ENCODE results near the gene EEF1G. TPM values are rescaled to one million over a fixed set of nuclear protein-coding genes. Genes with fewer than 3 reads are reported as not detected.

EEF1G gene
- total and polyA plus RNA-seq, 2 of the 13 experiments (the other 11 are each of a cell fraction or from before 2014, with no cell fraction given), result 1,787 to 2,144 TPM

GRCh38 chr11:62601372-62602140 lies 27.9 kb upstream of the EEF1G start, which contains the start of gene MTA2 (continued):
- TF ChIP-seq THAP7 (CRISPR knock-in tag; IDR thresholded peaks at IDR 0.05) (peak; percentile 75; the same call in 1 of the 2 replicates), SUZ12 (IDR thresholded peaks at IDR 0.05; ENCODE audit: low read depth, low read length) (no peak), ZNF746 (CRISPR knock-in tag; IDR thresholded peaks at IDR 0.05) (no peak), TARDBP (CRISPR knock-in tag; IDR thresholded peaks at IDR 0.05) (no peak), NCOA1 (CRISPR knock-in tag; IDR thresholded peaks at IDR 0.05) (peak; percentile 75; the same call in 1 of the 2 replicates), XBP1 (CRISPR knock-in tag; IDR thresholded peaks at IDR 0.05) (no peak), KLF6 (CRISPR knock-in tag; IDR thresholded peaks at IDR 0.05) (no peak), ZBTB7A (CRISPR knock-in tag; IDR thresholded peaks at IDR 0.05) (no peak), MYNN (CRISPR knock-in tag; IDR thresholded peaks at IDR 0.05; ENCODE audit: low read depth) (no peak), ZBTB8A (CRISPR knock-in tag; IDR thresholded peaks at IDR 0.05; ENCODE audit: borderline replicate concordance, low read depth) (0 out of 2 replicates have a peak, but pooled peaks have one; percentile 37), KAT7 (CRISPR knock-in tag; IDR thresholded peaks at IDR 0.05; ENCODE audit: borderline replicate concordance) (peak; percentile 53; the same call in 1 of the 2 replicates), NFE2L1 (CRISPR knock-in tag; IDR thresholded peaks at IDR 0.05; ENCODE audit: borderline replicate concordance) (no peak), ZMAT3 (CRISPR knock-in tag; conservative IDR thresholded peaks at IDR 0.05) (no peak), U2AF2 (IDR thresholded peaks at IDR 0.05; ENCODE audit: low read depth, low read length) (no peak), TBL1XR1 (IDR thresholded peaks at IDR 0.05; ENCODE audit: borderline replicate concordance, low read length, partially characterized antibody) (peak; percentile 49), PHF8 (CRISPR knock-in tag; IDR thresholded peaks at IDR 0.05) (peak; percentile 71), TFDP1 (CRISPR knock-in tag; IDR thresholded peaks at IDR 0.05; ENCODE audit: borderline replicate concordance) (peak; percentile 49; the same call in 1 of the 2 replicates), ZXDC (CRISPR knock-in tag; IDR thresholded peaks at IDR 0.05) (peak; percentile 6; the same call in 1 of the 2 replicates), KLF11 (CRISPR knock-in tag; IDR thresholded peaks at IDR 0.05) (no peak), LBX2 (CRISPR knock-in tag; IDR thresholded peaks at IDR 0.05; ENCODE audit: borderline replicate concordance) (no peak), SP5 (CRISPR knock-in tag; IDR thresholded peaks at IDR 0.05; ENCODE audit: borderline replicate concordance, low read depth) (peak; percentile 70), E2F5 (CRISPR knock-in tag; conservative IDR thresholded peaks at IDR 0.05) (peak; percentile 57), TRAFD1 (CRISPR knock-in tag; IDR thresholded peaks at IDR 0.05; ENCODE audit: borderline replicate concordance) (no peak)

Data from HepG2 (cell line).